K562 (cell line): ENCODE data around the gene TMIGD3. TPM values are rescaled to one million over a fixed set of nuclear protein-coding genes. Genes with fewer than 3 reads are reported as not detected.
A peak's percentile ranks its signal among the peaks of the same experiment; 100 is the strongest.

ENCODE experiments used
- ATF3 ChIP-seq, 2 experiments: fragments of 450-650 bp in 1 of 2; sonication (generic) in 1 of 2; formaldehyde crosslinking in 1 of 2; IDR thresholded peaks in 1 of 2; conservative IDR thresholded peaks in 1 of 2; 2 replicates each; pipeline versions ENCODE4 v1.6.1 to v1.8.1; 2016 to 2023; ENCODE audit warnings: mild to moderate bottlenecking in 2 of 2, moderate library complexity in 2 of 2, inconsistent platforms in 1 of 2, missing genetic modification reagents in 1 of 2
- E2F3 ChIP-seq: fragments of 250-450 bp; sonication (Bioruptor Pico); IDR thresholded peaks from 2 replicates; pipeline ENCODE4 v1.4.0; 2020; ENCODE audit warnings: mild to moderate bottlenecking
- E2F5 ChIP-seq: sonication (generic); formaldehyde crosslinking; IDR thresholded peaks from 2 replicates; pipeline ENCODE4 v1.8.0; 2022; ENCODE audit warnings: mild to moderate bottlenecking, missing genetic modification reagents
- FOS ChIP-seq: IDR thresholded peaks from 3 replicates; pipeline ENCODE4 v1.6.1; 2011; ENCODE audit not compliant: insufficient read length; ENCODE audit errors: extremely low read depth
- FOXK1 ChIP-seq: sonication (generic); formaldehyde crosslinking; IDR thresholded peaks from 2 replicates; pipeline ENCODE4 v1.8.0; 2022; ENCODE audit warnings: missing genetic modification reagents, mild to moderate bottlenecking, borderline replicate concordance
- KAT7 ChIP-seq: sonication (generic); formaldehyde crosslinking; IDR thresholded peaks from 2 replicates; pipeline ENCODE4 v1.8.0; 2022; ENCODE audit warnings: missing genetic modification reagents, mild to moderate bottlenecking, borderline replicate concordance
- KDM5B ChIP-seq: fragments of 200-600 bp; sonication (generic); IDR thresholded peaks from 2 replicates; pipeline ENCODE4 v1.6.1; 2012; ENCODE audit warnings: low read depth, mild to moderate bottlenecking, moderate library complexity, low read length, control low read depth, inconsistent platforms; ENCODE audit not compliant: insufficient replicate concordance
- LCOR ChIP-seq: sonication (generic); formaldehyde crosslinking; IDR thresholded peaks from 2 replicates; pipeline ENCODE4 v1.8.0; 2022; ENCODE audit warnings: mild to moderate bottlenecking, missing genetic modification reagents
- MCM2 ChIP-seq: fragments of 450-650 bp; IDR thresholded peaks from 2 replicates; pipeline ENCODE4 v1.6.1; 2017; ENCODE audit warnings: low read depth, mild to moderate bottlenecking
- MEF2A ChIP-seq: IDR thresholded peaks from 2 replicates; pipeline ENCODE4 v1.6.1; 2011; ENCODE audit warnings: low read depth, mild to moderate bottlenecking, low read length, moderate library complexity; ENCODE audit not compliant: control insufficient read depth
- MXI1 ChIP-seq: IDR thresholded peaks from 2 replicates; pipeline ENCODE4 v1.6.1; 2011; ENCODE audit warnings: low read depth, mild to moderate bottlenecking, improper control_type of control experiment, low read length
- MYBL2 ChIP-seq, 2 experiments: fragments of 450-650 bp in 1 of 2; sonication (generic) in 1 of 2; formaldehyde crosslinking in 1 of 2; IDR thresholded peaks; 2 replicates each; pipeline versions ENCODE4 v1.6.1 to v1.8.1; 2017 to 2022; ENCODE audit warnings: borderline replicate concordance in 1 of 2, inconsistent platforms in 1 of 2, low read depth in 1 of 2, mild to moderate bottlenecking in 1 of 2, missing genetic modification reagents in 1 of 2, moderate library complexity in 1 of 2
- NFIC ChIP-seq: fragments of 450-650 bp; IDR thresholded peaks from 2 replicates; pipeline ENCODE4 v1.6.1; 2017; ENCODE audit warnings: mild to moderate bottlenecking, inconsistent platforms
- NONO ChIP-seq, 2 experiments: fragments of 200-400 bp in 1 of 2; fragments of 450-650 bp in 1 of 2; formaldehyde crosslinking in 1 of 2; IDR thresholded peaks; 2 replicates each; pipeline ENCODE4 v1.6.1; 2017; ENCODE audit warnings: low read depth in 2 of 2, mild to moderate bottlenecking in 2 of 2, moderate library complexity in 2 of 2, low read length in 1 of 2
- RHOXF2B ChIP-seq: fragments of 250-450 bp; sonication (Bioruptor Pico); conservative IDR thresholded peaks from 2 replicates; pipeline ENCODE4 v1.5.1; 2021
- SREBF1 ChIP-seq: fragments of 150-350 bp; IDR thresholded peaks from 2 replicates; pipeline ENCODE4 v1.6.1; 2014; ENCODE audit warnings: antibody characterized with exemption, low read depth, low read length, borderline replicate concordance
- SRF ChIP-seq, 2 experiments: fragments of 250-450, 450-650 bp in 1 of 2; sonication (Bioruptor Pico) in 1 of 2; sonication (generic) in 1 of 2; formaldehyde crosslinking; IDR thresholded peaks; 2 replicates each; pipeline versions ENCODE4 v1.5.0 to v1.5.1; 2020 to 2022; ENCODE audit warnings: mild to moderate bottlenecking in 1 of 2, missing genetic modification reagents in 1 of 2
- STAT5A ChIP-seq: IDR thresholded peaks from 2 replicates; pipeline ENCODE4 v1.6.1; 2012; ENCODE audit warnings: low read length, inconsistent platforms, borderline replicate concordance
- TBP ChIP-seq: optimal IDR thresholded peaks from 2 replicates; pipeline ENCODE3; 2011; ENCODE audit warnings: low read depth, low read length, improper control_type of control experiment
- VEZF1 ChIP-seq: fragments of 200-800 bp; sonication (Bioruptor generic); IDR thresholded peaks from 2 replicates; pipeline ENCODE4 v1.6.1; 2017; ENCODE audit warnings: missing genetic modification characterization, missing compliant biosample characterization
- ZNF324 ChIP-seq: fragments of 250-450 bp; sonication (Bioruptor Pico); IDR thresholded peaks from 2 replicates; pipeline ENCODE4 v1.4.0; 2020; ENCODE audit warnings: mild to moderate bottlenecking
- ZNF696 ChIP-seq: fragments of 250-450 bp; sonication (Bioruptor Pico); conservative IDR thresholded peaks from 2 replicates; pipeline ENCODE4 v1.4.0; 2020; ENCODE audit warnings: mild to moderate bottlenecking, moderate library complexity
- polyA plus RNA-seq, 8 experiments: library from polyadenylated mRNA; depleted of rRNA in 4 of 8; stranded (reverse) in 5 of 8; unstranded in 3 of 8; fragments of >200 nt; fragmentation: Nextera tagmentation in 2 of 8; fragmentation: Illumina TruSeq in 1 of 8; extraction: Ambion mirVana in 2 of 8; extraction: Trizol in 1 of 8; gene quantifications; 2 replicates each; pipeline versions ENCODE4 v1.2.1 to v1.2.3, GENCODE V29; 2011 to 2014; ENCODE audit warnings: inconsistent platforms in 1 of 8, missing spikeins in 1 of 8
- total RNA-seq, 7 experiments: library from RNA; depleted of rRNA in 6 of 7; stranded (reverse); fragments of >200 nt in 6 of 7; fragmentation: Illumina TruSeq in 2 of 7; extraction: Trizol in 2 of 7; gene quantifications; 2 replicates each; pipeline versions ENCODE4 v1.2.1 to v1.2.3, GENCODE V29; 2011 to 2021; ENCODE audit warnings: low replicate concordance in 1 of 7

Gene TMIGD3
- total and polyA plus RNA-seq, 9 of the 15 experiments (the other 6 are each of a cell fraction or from before 2014, with no cell fraction given): 0.11 to 0.13 (median 0.11) TPM; not detected in 6

GRCh38 chr1:111448918-111449702, 54.3 kb downstream of the TMIGD3 start, which contains the start of the genes ATP5PB and WDR77 (continued):
- TF ChIP-seq STAT5A (no peak), MEF2A (no peak), TBP (peak; percentile 87), RHOXF2B (CRISPR knock-in tag) (0 out of 2 replicates have a peak, but pooled peaks have one; percentile 41), VEZF1 (CRISPR knock-in tag) (peak; percentile 75), E2F5 (0 out of 2 replicates have a peak, but pooled peaks have one; percentile 39), MXI1 (peak; percentile 99), ZNF324 (CRISPR knock-in tag) (no peak), FOXK1 (CRISPR knock-in tag) (0 out of 2 replicates have a peak, but pooled peaks have one; percentile 74), SREBF1 (0 out of 2 replicates have a peak, but pooled peaks have one; percentile 21), ATF3 (IDR thresholded peaks at IDR 0.05) (no peak), ATF3 (CRISPR knock-in tag; conservative IDR thresholded peaks at IDR 0.05) (no peak), ZNF696 (CRISPR knock-in tag) (no peak), E2F3 (CRISPR knock-in tag) (no peak), FOS (no peak), MYBL2 (IDR thresholded peaks at IDR 0.05; ENCODE audit: low read depth) (peak; percentile 88), MYBL2 (CRISPR knock-in tag; IDR thresholded peaks at IDR 0.05; ENCODE audit: borderline replicate concordance) (no peak), KDM5B (peak; percentile 63), SRF (CRISPR knock-in tag; IDR thresholded peaks at IDR 0.05) (0 out of 4 replicates have a peak, but pooled peaks of 1 of the 2 experiments have one; percentile 62), LCOR (CRISPR knock-in tag) (peak; percentile 44; the same call in 1 of the 2 replicates), NONO (IDR thresholded peaks at IDR 0.05; ENCODE audit: low read depth in 2 of 2, low read length in 1 of 2) (peak in 1 of 2 experiments; percentile 53; a peak in 1 of 4 replicates), MCM2 (no peak), KAT7 (CRISPR knock-in tag) (peak; percentile 54; the same call in 1 of the 2 replicates), NFIC (peak; percentile 13; the same call in 1 of the 2 replicates)
